PC-3 (cell line): ENCODE measurements around the gene MRPL45. TPM values are rescaled to one million over a fixed set of nuclear protein-coding genes. Genes with fewer than 3 reads are reported as not detected.

Source experiments
- ATAC-seq: fragments of 200-7000 bp; cut with Tn5 transposase; 2 replicates; pipeline ENCODE4 v1.9.1; 2020; ENCODE audit warnings: mild to moderate bottlenecking, moderate library complexity
- BruUV-seq: library from RNA; stranded (reverse); fragments of 400-500 nt; replicated peaks from 2 replicates; lab custom pipeline; 2021; lab: Mats Ljungman, UMichigan
- CTCF ChIA-PET: fragments of 300-600 bp; sonication (Branson Sonifier 250); formaldehyde crosslinking; loops from one replicate; lab custom pipeline; 2022; ENCODE audit warnings: antibody characterized with exemption; lab: Charles Lee
- POLR2A ChIA-PET: fragments of 300-600 bp; sonication (Branson Sonifier 250); formaldehyde crosslinking; loops from one replicate; lab custom pipeline; 2022; ENCODE audit warnings: antibody characterized with exemption; ENCODE audit not compliant: unreplicated experiment; lab: Charles Lee
- DNase-seq: peaks from one replicate; pipeline ENCODE4 v3.0.0-alpha.2; 2015
- H2AFZ ChIP-seq: fragments of 300-600 bp; sonication (generic); 2 replicates; pipeline ENCODE4 v1.6.0; 2016; ENCODE audit warnings: antibody characterized with exemption, low read length
- H3F3A ChIP-seq: fragments of 300-600 bp; sonication (generic); one replicate; pipeline ENCODE4 v1.6.0; 2017; ENCODE audit warnings: antibody characterized with exemption, low read length, control low read depth, mild to moderate bottlenecking; ENCODE audit not compliant: unreplicated experiment
- H3K27ac ChIP-seq: fragments of 300-600 bp; sonication (generic); 2 replicates; pipeline ENCODE4 v1.5.1; 2016; ENCODE audit warnings: mild to moderate bottlenecking, low read length
- H3K27me3 ChIP-seq: fragments of 300-600 bp; sonication (generic); 2 replicates; pipeline ENCODE4 v1.6.1; 2016; ENCODE audit warnings: low read length, mixed read lengths
- H3K36me3 ChIP-seq: fragments of 300-600 bp; sonication (generic); 2 replicates; pipeline ENCODE4 v1.6.1; 2016; ENCODE audit warnings: low read depth, mixed run types, low read length, mixed read lengths
- H3K4me1 ChIP-seq: fragments of 300-600 bp; sonication (generic); 2 replicates; pipeline ENCODE4 v1.5.1; 2016; ENCODE audit warnings: low read length; ENCODE audit not compliant: insufficient read depth
- H3K4me2 ChIP-seq: fragments of 300-600 bp; sonication (generic); 2 replicates; pipeline ENCODE4 v1.6.0; 2016; ENCODE audit warnings: low read length
- H3K4me3 ChIP-seq: fragments of 300-600 bp; sonication (generic); 2 replicates; pipeline ENCODE4 v1.5.1; 2016; ENCODE audit warnings: mild to moderate bottlenecking, low read length, mixed read lengths
- H3K79me2 ChIP-seq: fragments of 300-600 bp; sonication (generic); 2 replicates; pipeline ENCODE4 v1.6.1; 2017; ENCODE audit warnings: low read length, mixed read lengths
- H3K9ac ChIP-seq: fragments of 300-600 bp; sonication (generic); 2 replicates; pipeline ENCODE4 v1.6.0; 2016; ENCODE audit warnings: mild to moderate bottlenecking, low read length
- H3K9me2 ChIP-seq: fragments of 300-600 bp; sonication (generic); replicated peaks from 2 replicates; pipeline ENCODE4 v1.6.1; 2016; ENCODE audit warnings: mixed run types, low read length, mixed read lengths
- H3K9me3 ChIP-seq: fragments of 300-600 bp; sonication (generic); 2 replicates; pipeline ENCODE4 v1.6.1; 2016; ENCODE audit warnings: low read length, mixed read lengths
- H4K20me1 ChIP-seq: fragments of 300-600 bp; sonication (generic); 2 replicates; pipeline ENCODE4 v1.6.1; 2016; ENCODE audit warnings: low read length, mixed read lengths
- EZH2 ChIP-seq: fragments of 300-600 bp; sonication (generic); IDR thresholded peaks from one replicate; pipeline ENCODE4 v1.6.1; 2017; ENCODE audit warnings: antibody characterized with exemption, mild to moderate bottlenecking, low read length; ENCODE audit not compliant: unreplicated experiment
- EZH2phosphoT487 ChIP-seq: fragments of 300-600 bp; sonication (generic); IDR thresholded peaks from 2 replicates; pipeline ENCODE4 v1.6.1; 2018; ENCODE audit warnings: mild to moderate bottlenecking, antibody characterized with exemption, low read length, borderline replicate concordance
- intact Hi-C: fragments of 100-400 bp; cut with micrococcal nuclease; formaldehyde crosslinking; loops from 2 replicates; pipeline ENCODE4 v1.9.0; 2023
- total RNA-seq: library from RNA; depleted of rRNA; stranded (reverse); fragments of >200 nt; gene quantifications from 2 replicates; pipeline ENCODE4 v1.2.3, GENCODE V29; 2014
- TF ChIP-seq, protein P1 (sequence below): fragments of 300-600 bp; sonication (generic); conservative IDR thresholded peaks from 2 replicates; pipeline ENCODE4 v1.5.1; 2017; ENCODE audit warnings: antibody characterized with exemption, low read depth, mild to moderate bottlenecking, low read length

The MRPL45 gene
- total RNA-seq, 1 experiment from 2014 or later, result 34.3 TPM

DNA sequence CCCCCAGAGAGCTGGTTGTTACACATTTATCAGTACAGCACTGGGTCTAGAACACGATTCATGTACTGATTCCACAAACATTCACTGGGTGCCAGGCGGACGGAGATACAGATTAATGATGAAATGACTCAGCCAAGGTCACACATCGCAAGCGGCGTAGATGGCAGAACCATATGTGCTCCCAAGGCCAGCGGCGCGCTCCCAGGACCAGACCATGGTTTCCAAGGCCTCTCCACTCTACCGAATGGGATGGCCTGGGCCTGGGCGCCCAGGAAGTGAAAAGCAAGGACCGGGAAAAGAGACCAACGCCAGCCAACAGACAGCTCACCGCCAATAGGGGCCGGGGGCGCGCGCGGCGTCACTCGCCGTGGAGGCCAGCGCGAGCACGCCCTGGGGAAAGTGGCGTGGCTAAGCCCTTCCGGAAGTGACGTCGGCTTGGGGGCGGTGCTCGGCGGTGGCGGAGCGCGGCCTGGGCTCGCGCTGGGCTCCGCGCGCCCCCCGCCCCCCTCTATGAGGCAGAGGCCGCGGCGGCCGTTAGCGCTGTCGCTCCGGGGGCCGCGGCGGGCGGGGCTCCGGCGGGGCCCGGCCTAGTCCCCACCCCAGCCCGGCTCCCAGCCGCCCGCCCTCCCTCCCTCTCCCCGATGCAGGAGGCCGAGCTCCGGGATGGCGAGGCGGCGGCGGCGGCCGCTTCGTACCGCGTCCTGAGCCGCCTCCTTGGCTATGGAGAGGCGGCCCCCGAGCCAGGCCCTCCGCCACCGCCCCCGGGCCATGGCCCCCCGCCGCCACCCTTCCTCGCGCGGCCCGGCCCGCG lies 54.6 kb downstream of the MRPL45 start, which contains the start of gene SOCS7:
Gene SOCS7, plus strand, starts transcription at position 433 of the 811 bp plus-strand sequence. Its CDS starts 209 bp downstream, at position 642.
- intact Hi-C loops, result no loop called here
- H3K36me3 ChIP-seq, result no peaks in the 10 kb centered on the region; the same call in 1 of the 2 replicates
- H3K4me3 ChIP-seq, result peak within 1 kb of the TSS; percentile 73
- no peaks in the 10 kb centered on the region for H3K27me3 ChIP-seq
- H3F3A ChIP-seq, result no peaks in the 10 kb centered on the region
- DNase-seq (peak; percentile 81), ATAC-seq (peak; percentile 84)
- TSS peak; percentile 81 for BruUV-seq
- H4K20me1 ChIP-seq, result no peaks in the 10 kb centered on the region
- ChIA-PET POLR2A (interaction anchor here (0.6 kb wide), 1 partner anchor 15 kb away, joined by 13 read pairs; no protein-coding TSS in a partner anchor), CTCF (no interaction called here)
- H3K9me2 ChIP-seq, result no peaks in the 10 kb centered on the region
- H3K4me2 ChIP-seq, result peak within 1 kb of the TSS; percentile 91
- peak within 1 kb of the TSS; percentile 91 for H2AFZ ChIP-seq
- peaks cover 9% of the 10 kb centered on the region; the same call in 1 of the 2 replicates for H3K4me1 ChIP-seq
- peak within 1 kb of the TSS; percentile 68 for H3K9ac ChIP-seq
- peaks cover 35% of the 10 kb centered on the region for H3K79me2 ChIP-seq
- TF ChIP-seq EZH2phosphoT487, result no peak
- TF ChIP-seq EZH2, result no peak
- TF ChIP-seq, protein P1, sequence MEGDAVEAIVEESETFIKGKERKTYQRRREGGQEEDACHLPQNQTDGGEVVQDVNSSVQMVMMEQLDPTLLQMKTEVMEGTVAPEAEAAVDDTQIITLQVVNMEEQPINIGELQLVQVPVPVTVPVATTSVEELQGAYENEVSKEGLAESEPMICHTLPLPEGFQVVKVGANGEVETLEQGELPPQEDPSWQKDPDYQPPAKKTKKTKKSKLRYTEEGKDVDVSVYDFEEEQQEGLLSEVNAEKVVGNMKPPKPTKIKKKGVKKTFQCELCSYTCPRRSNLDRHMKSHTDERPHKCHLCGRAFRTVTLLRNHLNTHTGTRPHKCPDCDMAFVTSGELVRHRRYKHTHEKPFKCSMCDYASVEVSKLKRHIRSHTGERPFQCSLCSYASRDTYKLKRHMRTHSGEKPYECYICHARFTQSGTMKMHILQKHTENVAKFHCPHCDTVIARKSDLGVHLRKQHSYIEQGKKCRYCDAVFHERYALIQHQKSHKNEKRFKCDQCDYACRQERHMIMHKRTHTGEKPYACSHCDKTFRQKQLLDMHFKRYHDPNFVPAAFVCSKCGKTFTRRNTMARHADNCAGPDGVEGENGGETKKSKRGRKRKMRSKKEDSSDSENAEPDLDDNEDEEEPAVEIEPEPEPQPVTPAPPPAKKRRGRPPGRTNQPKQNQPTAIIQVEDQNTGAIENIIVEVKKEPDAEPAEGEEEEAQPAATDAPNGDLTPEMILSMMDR, result no peak
- H3K27ac ChIP-seq, result peak within 1 kb of the TSS; percentile 37; the same call in 1 of the 2 replicates
- H3K9me3 ChIP-seq, result no peaks in the 10 kb centered on the region

DNA sequence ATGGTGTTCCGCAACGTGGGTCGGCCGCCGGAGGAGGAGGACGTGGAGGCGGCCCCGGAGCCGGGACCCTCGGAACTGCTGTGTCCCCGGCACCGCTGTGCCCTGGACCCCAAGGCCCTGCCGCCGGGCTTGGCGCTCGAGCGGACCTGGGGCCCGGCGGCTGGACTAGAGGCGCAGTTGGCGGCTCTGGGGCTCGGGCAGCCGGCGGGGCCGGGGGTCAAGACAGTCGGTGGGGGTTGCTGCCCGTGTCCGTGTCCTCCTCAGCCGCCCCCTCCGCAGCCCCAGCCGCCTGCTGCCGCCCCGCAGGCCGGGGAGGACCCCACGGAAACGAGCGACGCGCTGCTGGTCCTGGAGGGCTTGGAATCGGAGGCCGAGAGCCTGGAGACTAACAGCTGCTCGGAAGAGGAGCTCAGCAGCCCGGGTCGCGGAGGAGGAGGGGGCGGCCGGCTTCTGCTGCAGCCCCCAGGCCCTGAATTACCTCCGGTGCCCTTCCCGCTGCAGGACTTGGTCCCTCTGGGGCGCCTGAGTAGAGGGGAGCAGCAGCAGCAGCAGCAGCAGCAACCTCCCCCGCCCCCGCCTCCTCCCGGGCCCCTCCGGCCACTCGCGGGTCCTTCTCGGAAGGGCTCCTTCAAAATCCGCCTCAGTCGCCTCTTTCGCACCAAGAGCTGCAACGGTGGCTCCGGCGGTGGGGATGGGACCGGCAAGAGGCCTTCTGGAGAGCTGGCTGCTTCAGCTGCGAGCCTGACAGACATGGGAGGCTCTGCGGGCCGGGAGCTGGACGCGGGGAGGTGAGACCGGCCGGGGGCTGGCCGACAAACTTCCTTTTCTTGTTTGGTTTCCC lies 55.5 kb downstream of the MRPL45 start:
- H4K20me1 ChIP-seq, result no peaks in the 10 kb centered on the region
- H2AFZ ChIP-seq, result peak overlapping the region; percentile 21; the same call in 1 of the 2 replicates
- H3K27ac ChIP-seq, result no peak overlapping the region
- no peaks in the 10 kb centered on the region for H3F3A ChIP-seq
- H3K9ac ChIP-seq, result peak overlapping the region; percentile 68
- ATAC-seq (peak; percentile 21), DNase-seq (peak; percentile 6)
- TF ChIP-seq, protein P1, result no peak
- no TSS peak for BruUV-seq
- H3K4me3 ChIP-seq, result peak overlapping the region; percentile 73
- no peaks in the 10 kb centered on the region; the same call in 1 of the 2 replicates for H3K36me3 ChIP-seq
- H3K4me2 ChIP-seq, result peak overlapping the region; percentile 91
- ChIA-PET CTCF (no interaction called here), POLR2A (interaction anchor here (0.6 kb wide), 1 partner anchor 14 kb away, joined by 13 read pairs; no protein-coding TSS in a partner anchor)
- no peaks in the 10 kb centered on the region for H3K9me2 ChIP-seq
- H3K79me2 ChIP-seq, result peaks cover 41% of the 10 kb centered on the region
- intact Hi-C loops, result no loop called here
- H3K9me3 ChIP-seq, result no peaks in the 10 kb centered on the region
- peaks cover 9% of the 10 kb centered on the region; the same call in 1 of the 2 replicates for H3K4me1 ChIP-seq
- no peaks in the 10 kb centered on the region for H3K27me3 ChIP-seq
